Measurements from ENCODE around the gene FAF2. TPM values are rescaled to one million over a fixed set of nuclear protein-coding genes. Genes with fewer than 3 reads are reported as not detected.

The FAF2 gene
- total RNA-seq, 2 experiments from 2014 or later, result 27.5 to 30.1 TPM

DNA sequence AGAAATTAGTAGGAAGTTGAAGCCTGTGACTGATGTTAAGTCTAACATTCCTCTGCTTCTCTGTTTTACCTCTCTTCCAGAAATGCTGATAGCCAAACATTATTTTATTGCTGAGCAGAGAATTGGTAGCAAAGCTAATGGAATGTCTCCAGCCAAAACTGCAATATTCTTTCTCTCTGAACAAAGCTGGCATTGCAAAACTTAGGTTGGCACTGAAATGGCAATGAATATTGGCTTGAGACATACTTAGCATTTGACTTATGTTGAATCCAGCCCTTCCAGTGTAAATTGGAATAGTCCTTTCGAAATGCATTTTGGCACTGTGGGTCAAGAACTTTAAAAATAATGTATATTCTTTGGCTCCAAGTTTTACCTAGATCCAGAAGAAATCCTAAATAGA, 21.1 kb downstream of the FAF2 start:
- no peaks in the 10 kb centered on the region for H3K27me3 Mint-ChIP-seq
- POLR2A ChIA-PET, result no interaction called here
- H3K36me3 Mint-ChIP-seq (ENCODE audit: low read depth), result peaks cover 55% of the 10 kb centered on the region
- no peaks in the 10 kb centered on the region for H3K27me3 ChIP-seq (ENCODE audit: control insufficient read depth in 1 of 2, insufficient read depth in 2 of 2, low read length in 2 of 2)
- H3K4me1 ChIP-seq (ENCODE audit: insufficient read depth, low read length), result no peaks in the 10 kb centered on the region
- H3K36me3 ChIP-seq (ENCODE audit: insufficient read depth, low read length), result peaks cover 29% of the 10 kb centered on the region
- H3K4me3 ChIP-seq (ENCODE audit: low read length), result no peak overlapping the region
- no peak overlapping the region for H3K4me3 Mint-ChIP-seq
- H3K4me1 Mint-ChIP-seq (ENCODE audit: low read depth), result peaks cover 34% of the 10 kb centered on the region
- no peak for TF ChIP-seq CTCF (IDR thresholded peaks at IDR 0.05)
- CTCF ChIA-PET, result no interaction called here
- H3K9me3 Mint-ChIP-seq, result no peaks in the 10 kb centered on the region
- H3K9me3 ChIP-seq (ENCODE audit: control insufficient read depth in 1 of 2, insufficient read depth in 1 of 2, low read length in 2 of 2), result no peaks in the 10 kb centered on the region
- ATAC-seq (ENCODE audit: poor library complexity) (no peak), DNase-seq (no peak)
- intact Hi-C loops (cut with DNase I, micrococcal nuclease), result no loop called here
- no peak overlapping the region for H3K27ac ChIP-seq (ENCODE audit: low read depth in 1 of 2, low read length in 2 of 2)
- H3K27ac Mint-ChIP-seq, result no peak overlapping the region

DNA sequence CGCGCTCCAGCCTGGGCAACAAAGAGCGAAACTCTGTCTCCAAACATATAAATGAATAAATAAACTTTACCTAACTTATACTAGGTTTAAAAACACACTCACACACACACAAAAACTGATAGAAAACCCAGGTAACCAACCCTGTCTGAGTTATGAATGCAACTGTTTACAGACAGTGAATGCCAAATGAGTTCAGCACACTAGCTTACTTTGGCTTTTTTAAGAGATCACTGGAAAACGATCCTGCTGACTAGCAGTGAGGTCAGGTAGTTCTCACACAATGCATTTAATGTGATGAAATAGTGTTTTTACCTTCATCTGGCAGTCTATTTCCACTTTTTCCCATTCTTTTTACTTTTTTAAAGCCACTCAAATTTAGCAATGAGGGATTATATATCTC, 22.4 kb downstream of the FAF2 start:
- Mint-ChIP-seq H3K4me1 (ENCODE audit: low read depth) (peaks cover 40% of the 10 kb centered on the region), H3K36me3 (ENCODE audit: low read depth) (peaks cover 62% of the 10 kb centered on the region), H3K9me3 (no peaks in the 10 kb centered on the region), H3K27me3 (no peaks in the 10 kb centered on the region), H3K27ac (no peak overlapping the region), H3K4me3 (no peak overlapping the region)
- H3K4me1 ChIP-seq (ENCODE audit: insufficient read depth, low read length), result no peaks in the 10 kb centered on the region
- DNase-seq, result no peak
- POLR2A ChIA-PET, result no interaction called here
- TF ChIP-seq CTCF (IDR thresholded peaks at IDR 0.05), result no peak
- H3K4me3 ChIP-seq (ENCODE audit: low read length), result no peak overlapping the region
- no peak overlapping the region for H3K27ac ChIP-seq (ENCODE audit: low read depth in 1 of 2, low read length in 2 of 2)
- intact Hi-C loops (cut with DNase I, micrococcal nuclease), result no loop called here
- CTCF ChIA-PET, result no interaction called here
- H3K9me3 ChIP-seq (ENCODE audit: control insufficient read depth in 1 of 2, insufficient read depth in 1 of 2, low read length in 2 of 2), result no peaks in the 10 kb centered on the region
- H3K27me3 ChIP-seq (ENCODE audit: control insufficient read depth in 1 of 2, insufficient read depth in 2 of 2, low read length in 2 of 2), result no peaks in the 10 kb centered on the region
- ATAC-seq (ENCODE audit: poor library complexity), result no peak
- H3K36me3 ChIP-seq (ENCODE audit: insufficient read depth, low read length), result peaks cover 17% of the 10 kb centered on the region

DNA sequence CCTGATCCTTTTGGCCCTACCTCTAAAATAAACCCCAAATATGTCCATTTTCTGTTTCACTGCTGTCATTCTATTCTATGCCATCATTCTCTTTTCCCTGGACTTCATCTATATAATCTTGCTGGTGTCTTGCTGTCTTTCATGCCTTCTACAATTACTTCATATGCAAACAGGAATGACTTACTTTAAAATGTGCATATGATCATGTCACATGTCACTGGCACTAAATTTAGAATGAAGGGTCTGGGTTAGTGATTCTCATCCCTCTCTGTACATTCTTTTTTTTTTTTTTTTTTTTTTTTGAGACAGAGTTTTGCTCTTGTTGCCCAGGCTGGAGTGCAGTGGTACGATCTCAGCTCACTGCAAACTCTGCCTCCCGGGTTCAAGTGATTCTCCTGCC, 22.9 kb downstream of the FAF2 start:
- no peak for TF ChIP-seq CTCF (IDR thresholded peaks at IDR 0.05)
- H3K27me3 Mint-ChIP-seq, result no peaks in the 10 kb centered on the region
- no peak overlapping the region for H3K27ac Mint-ChIP-seq
- DNase-seq, result no peak
- Histone ChIP-seq H3K4me3 (ENCODE audit: low read length) (no peak overlapping the region), H3K4me1 (ENCODE audit: insufficient read depth, low read length) (no peaks in the 10 kb centered on the region), H3K27me3 (ENCODE audit: control insufficient read depth in 1 of 2, insufficient read depth in 2 of 2, low read length in 2 of 2) (no peaks in the 10 kb centered on the region), H3K27ac (ENCODE audit: low read depth in 1 of 2, low read length in 2 of 2) (no peak overlapping the region), H3K36me3 (ENCODE audit: insufficient read depth, low read length) (peaks cover 12% of the 10 kb centered on the region), H3K9me3 (ENCODE audit: control insufficient read depth in 1 of 2, insufficient read depth in 1 of 2, low read length in 2 of 2) (no peaks in the 10 kb centered on the region)
- intact Hi-C loops (cut with DNase I, micrococcal nuclease), result no loop called here
- peaks cover 59% of the 10 kb centered on the region for H3K36me3 Mint-ChIP-seq (ENCODE audit: low read depth)
- ChIA-PET CTCF (no interaction called here), POLR2A (no interaction called here)
- peaks cover 40% of the 10 kb centered on the region for H3K4me1 Mint-ChIP-seq (ENCODE audit: low read depth)
- no peak for ATAC-seq (ENCODE audit: poor library complexity)
- H3K9me3 Mint-ChIP-seq, result no peaks in the 10 kb centered on the region
- no peak overlapping the region for H3K4me3 Mint-ChIP-seq
